GM23338 (cell line): Measurements from ENCODE around the gene ZGLP1. TPM values are rescaled to one million over a fixed set of nuclear protein-coding genes. Genes with fewer than 3 reads are reported as not detected.

Experiments
- ATAC-seq: fragments of 200-7000 bp; cut with Tn5 transposase; 3 replicates; pipeline ENCODE4 v1.9.1; 2020
- DNase-seq: peaks from one replicate; pipeline ENCODE4 v3.0.0-alpha.2; 2015; ENCODE audit warnings: low spot score
- H2AFZ ChIP-seq: fragments of 200-600 bp; sonication (generic); 2 replicates; pipeline ENCODE4 v1.8.0; 2016; ENCODE audit warnings: antibody characterized with exemption, mild to moderate bottlenecking, moderate library complexity
- H3F3A ChIP-seq: fragments of 200-600 bp; sonication (generic); replicated peaks from 2 replicates; pipeline ENCODE4 v1.8.0; 2017; ENCODE audit warnings: antibody characterized with exemption, mixed run types, low read depth
- H3K27ac ChIP-seq: fragments of 200-600 bp; sonication (generic); 2 replicates; pipeline ENCODE4 v1.6.1; 2016; ENCODE audit warnings: low read depth
- H3K27me3 ChIP-seq: fragments of 200-600 bp; sonication (generic); 2 replicates; pipeline ENCODE4 v1.8.0; 2016; ENCODE audit warnings: mild to moderate bottlenecking, mixed run types, moderate library complexity; ENCODE audit not compliant: insufficient read depth
- H3K36me3 ChIP-seq: fragments of 200-600 bp; sonication (generic); 2 replicates; pipeline ENCODE4 v1.8.0; 2016; ENCODE audit warnings: mild to moderate bottlenecking; ENCODE audit not compliant: insufficient read depth
- H3K4me1 ChIP-seq: fragments of 200-600 bp; sonication (generic); 2 replicates; pipeline ENCODE4 v1.8.0; 2016; ENCODE audit warnings: mild to moderate bottlenecking, moderate library complexity; ENCODE audit not compliant: insufficient read depth
- H3K4me2 ChIP-seq: fragments of 200-600 bp; sonication (generic); 2 replicates; pipeline ENCODE4 v1.7.1; 2017; ENCODE audit warnings: mixed run types
- H3K4me3 ChIP-seq: fragments of 200-600 bp; sonication (generic); 2 replicates; pipeline ENCODE4 v1.6.1; 2016; ENCODE audit warnings: mixed run types
- H3K79me2 ChIP-seq: fragments of 200-600 bp; sonication (generic); replicated peaks from 2 replicates; pipeline ENCODE4 v1.8.0; 2017; ENCODE audit warnings: mild to moderate bottlenecking; ENCODE audit not compliant: insufficient read depth
- H3K9me2 ChIP-seq: fragments of 200-600 bp; sonication (generic); 2 replicates; pipeline ENCODE4 v1.8.0; 2017; ENCODE audit not compliant: insufficient read depth
- H4K20me1 ChIP-seq: fragments of 200-600 bp; sonication (generic); replicated peaks from 2 replicates; pipeline ENCODE4 v1.8.0; 2017; ENCODE audit warnings: mild to moderate bottlenecking; ENCODE audit not compliant: insufficient read depth
- H3K27ac Mint-ChIP-seq: 2 replicates; pipeline ENCODE4 v1.8.0; 2020; ENCODE audit warnings: inconsistent platforms, mild to moderate bottlenecking, moderate library complexity, mixed read lengths
- H3K27me3 Mint-ChIP-seq: 3 replicates; pipeline ENCODE4 v1.8.0; 2022; ENCODE audit warnings: low read depth, mild to moderate bottlenecking, moderate library complexity, mixed read lengths, inconsistent platforms; ENCODE audit not compliant: insufficient read depth, poor library complexity
- H3K36me3 Mint-ChIP-seq: 3 replicates; pipeline ENCODE4 v1.8.0; 2021; ENCODE audit warnings: low read depth, mild to moderate bottlenecking, inconsistent platforms, moderate library complexity, mixed read lengths
- H3K4me1 Mint-ChIP-seq: 3 replicates; pipeline ENCODE4 v1.8.0; 2020; ENCODE audit warnings: mild to moderate bottlenecking, inconsistent platforms, mixed read lengths
- H3K4me3 Mint-ChIP-seq: 3 replicates; pipeline ENCODE4 v1.8.0; 2021; ENCODE audit warnings: moderate library complexity, mild to moderate bottlenecking, inconsistent platforms, mixed read lengths
- H3K9me3 Mint-ChIP-seq: 3 replicates; pipeline ENCODE4 v1.8.0; 2020; ENCODE audit warnings: moderate library complexity, mild to moderate bottlenecking, inconsistent platforms, mixed read lengths
- CREB1 ChIP-seq: fragments of 250-450 bp; sonication (Bioruptor Pico); IDR thresholded peaks from 2 replicates; pipeline ENCODE4 v1.5.0; 2020; ENCODE audit warnings: low read depth, mild to moderate bottlenecking, moderate library complexity
- ETS1 ChIP-seq: IDR thresholded peaks from 2 replicates; pipeline ENCODE4 v1.6.1; 2016; ENCODE audit warnings: antibody characterized with exemption
- EZH2 ChIP-seq: fragments of 200-600 bp; sonication (generic); IDR thresholded peaks from one replicate; pipeline ENCODE4 v1.8.0; 2017; ENCODE audit warnings: antibody characterized with exemption, mild to moderate bottlenecking, low read depth; ENCODE audit not compliant: unreplicated experiment
- EZH2phosphoT487 ChIP-seq: fragments of 200-600 bp; sonication (generic); IDR thresholded peaks from one replicate; pipeline ENCODE4 v1.8.1; 2018; ENCODE audit warnings: antibody characterized with exemption; ENCODE audit not compliant: unreplicated experiment
- JUNB ChIP-seq: IDR thresholded peaks from one replicate; pipeline ENCODE4 v1.6.1; 2016; ENCODE audit warnings: antibody characterized with exemption; ENCODE audit not compliant: unreplicated experiment
- POLR2AphosphoS5 ChIP-seq: IDR thresholded peaks from 2 replicates; pipeline ENCODE4 v1.6.1; 2016; ENCODE audit warnings: antibody characterized with exemption, low read depth
- STAT1 ChIP-seq: IDR thresholded peaks from one replicate; pipeline ENCODE4 v1.6.1; 2016; ENCODE audit warnings: antibody characterized with exemption; ENCODE audit not compliant: unreplicated experiment
- ZNF114 ChIP-seq: fragments of 250-450 bp; sonication (Bioruptor Pico); IDR thresholded peaks from 2 replicates; pipeline ENCODE4 v1.5.0; 2020; ENCODE audit warnings: mild to moderate bottlenecking, moderate library complexity
- ZNF331 ChIP-seq: fragments of 250-450 bp; sonication (Bioruptor Pico); IDR thresholded peaks from 2 replicates; pipeline ENCODE4 v1.5.0; 2020; ENCODE audit warnings: low read depth, mild to moderate bottlenecking, moderate library complexity
- polyA plus RNA-seq: library from polyadenylated mRNA; unstranded; fragments of >200 nt; fragmentation: Nextera tagmentation; extraction: Ambion mirVana; gene quantifications from 2 replicates; pipeline ENCODE4 v1.2.1, GENCODE V29; 2016
- total RNA-seq: library from RNA; depleted of rRNA; stranded (reverse); fragments of >200 nt; shearing (Covaris generic); gene quantifications from 2 replicates; pipeline ENCODE4 v1.2.3, GENCODE V29; 2014
- TF ChIP-seq, protein P1 (sequence below): IDR thresholded peaks from one replicate; pipeline ENCODE4 v1.6.1; 2018; ENCODE audit warnings: antibody characterized with exemption; ENCODE audit not compliant: unreplicated experiment

The ZGLP1 gene
- total and polyA plus RNA-seq, 2 experiments from 2014 or later, result 1.5 to 5.3 TPM

GRCh38 chr19:10266706-10267105, 42.9 kb downstream of the ZGLP1 start (continued):
- no peak for TF ChIP-seq EZH2
- TF ChIP-seq ZNF114 (CRISPR knock-in tag), result no peak
- TF ChIP-seq CREB1, result no peak
- TF ChIP-seq STAT1, result no peak
- no peak for TF ChIP-seq ZNF331 (CRISPR knock-in tag)
- TF ChIP-seq ETS1, result no peak
- TF ChIP-seq, protein P1, sequence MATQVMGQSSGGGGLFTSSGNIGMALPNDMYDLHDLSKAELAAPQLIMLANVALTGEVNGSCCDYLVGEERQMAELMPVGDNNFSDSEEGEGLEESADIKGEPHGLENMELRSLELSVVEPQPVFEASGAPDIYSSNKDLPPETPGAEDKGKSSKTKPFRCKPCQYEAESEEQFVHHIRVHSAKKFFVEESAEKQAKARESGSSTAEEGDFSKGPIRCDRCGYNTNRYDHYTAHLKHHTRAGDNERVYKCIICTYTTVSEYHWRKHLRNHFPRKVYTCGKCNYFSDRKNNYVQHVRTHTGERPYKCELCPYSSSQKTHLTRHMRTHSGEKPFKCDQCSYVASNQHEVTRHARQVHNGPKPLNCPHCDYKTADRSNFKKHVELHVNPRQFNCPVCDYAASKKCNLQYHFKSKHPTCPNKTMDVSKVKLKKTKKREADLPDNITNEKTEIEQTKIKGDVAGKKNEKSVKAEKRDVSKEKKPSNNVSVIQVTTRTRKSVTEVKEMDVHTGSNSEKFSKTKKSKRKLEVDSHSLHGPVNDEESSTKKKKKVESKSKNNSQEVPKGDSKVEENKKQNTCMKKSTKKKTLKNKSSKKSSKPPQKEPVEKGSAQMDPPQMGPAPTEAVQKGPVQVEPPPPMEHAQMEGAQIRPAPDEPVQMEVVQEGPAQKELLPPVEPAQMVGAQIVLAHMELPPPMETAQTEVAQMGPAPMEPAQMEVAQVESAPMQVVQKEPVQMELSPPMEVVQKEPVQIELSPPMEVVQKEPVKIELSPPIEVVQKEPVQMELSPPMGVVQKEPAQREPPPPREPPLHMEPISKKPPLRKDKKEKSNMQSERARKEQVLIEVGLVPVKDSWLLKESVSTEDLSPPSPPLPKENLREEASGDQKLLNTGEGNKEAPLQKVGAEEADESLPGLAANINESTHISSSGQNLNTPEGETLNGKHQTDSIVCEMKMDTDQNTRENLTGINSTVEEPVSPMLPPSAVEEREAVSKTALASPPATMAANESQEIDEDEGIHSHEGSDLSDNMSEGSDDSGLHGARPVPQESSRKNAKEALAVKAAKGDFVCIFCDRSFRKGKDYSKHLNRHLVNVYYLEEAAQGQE, result no peak
- no peak for TF ChIP-seq JUNB
- no peak for TF ChIP-seq EZH2phosphoT487

GRCh38 chr19:10262771-10263170, 46.8 kb downstream of the ZGLP1 start:
- Mint-ChIP-seq H3K27me3 (peaks cover 8% of the 10 kb centered on the region), H3K36me3 (peaks cover 11% of the 10 kb centered on the region), H3K9me3 (no peaks in the 10 kb centered on the region; the same call in 2 of the 3 replicates), H3K4me3 (no peak overlapping the region), H3K4me1 (no peaks in the 10 kb centered on the region), H3K27ac (no peak overlapping the region)
- no peak overlapping the region for H2AFZ ChIP-seq
- no peak overlapping the region for H3K4me2 ChIP-seq
- no peak overlapping the region for H3K27ac ChIP-seq
- H3F3A ChIP-seq, result peaks cover 3% of the 10 kb centered on the region
- H4K20me1 ChIP-seq, result no peaks in the 10 kb centered on the region
- no peaks in the 10 kb centered on the region for H3K9me2 ChIP-seq
- no peaks in the 10 kb centered on the region for H3K79me2 ChIP-seq
- H3K36me3 ChIP-seq, result no peaks in the 10 kb centered on the region
- H3K4me3 ChIP-seq, result no peak overlapping the region
- ATAC-seq (no peak), DNase-seq (no peak)
- H3K27me3 ChIP-seq, result no peaks in the 10 kb centered on the region
- no peaks in the 10 kb centered on the region for H3K4me1 ChIP-seq
- TF ChIP-seq POLR2AphosphoS5, result no peak
- TF ChIP-seq ETS1, result no peak
- TF ChIP-seq, protein P1, result no peak
- TF ChIP-seq EZH2, result no peak
- no peak for TF ChIP-seq JUNB
- no peak for TF ChIP-seq ZNF114 (CRISPR knock-in tag)
- no peak for TF ChIP-seq CREB1
